A673 (cell line): Measurements from ENCODE around the gene PLXNA3.

Experiments used
- EZH2 ChIP-seq: fragments of 200-600 bp; sonication (generic); IDR thresholded peaks from 2 replicates; pipeline ENCODE4 v1.6.1; 2017; ENCODE audit warnings: borderline replicate concordance, low read depth, mild to moderate bottlenecking, mixed read lengths, antibody characterized with exemption, low read length; ENCODE audit not compliant: poor library complexity, severe bottlenecking
- TF ChIP-seq, protein P1 (sequence below): fragments of 300-800, 200-600 bp; sonication (generic); conservative IDR thresholded peaks from 2 replicates; pipeline ENCODE4 v1.5.1; 2017; ENCODE audit warnings: low read depth, mild to moderate bottlenecking, antibody characterized with exemption, low read length, moderate library complexity, mixed read lengths

GRCh38 chrX:154436374-154436982 lies 21.6 kb upstream of the PLXNA3 start:
- TF ChIP-seq, protein P1, sequence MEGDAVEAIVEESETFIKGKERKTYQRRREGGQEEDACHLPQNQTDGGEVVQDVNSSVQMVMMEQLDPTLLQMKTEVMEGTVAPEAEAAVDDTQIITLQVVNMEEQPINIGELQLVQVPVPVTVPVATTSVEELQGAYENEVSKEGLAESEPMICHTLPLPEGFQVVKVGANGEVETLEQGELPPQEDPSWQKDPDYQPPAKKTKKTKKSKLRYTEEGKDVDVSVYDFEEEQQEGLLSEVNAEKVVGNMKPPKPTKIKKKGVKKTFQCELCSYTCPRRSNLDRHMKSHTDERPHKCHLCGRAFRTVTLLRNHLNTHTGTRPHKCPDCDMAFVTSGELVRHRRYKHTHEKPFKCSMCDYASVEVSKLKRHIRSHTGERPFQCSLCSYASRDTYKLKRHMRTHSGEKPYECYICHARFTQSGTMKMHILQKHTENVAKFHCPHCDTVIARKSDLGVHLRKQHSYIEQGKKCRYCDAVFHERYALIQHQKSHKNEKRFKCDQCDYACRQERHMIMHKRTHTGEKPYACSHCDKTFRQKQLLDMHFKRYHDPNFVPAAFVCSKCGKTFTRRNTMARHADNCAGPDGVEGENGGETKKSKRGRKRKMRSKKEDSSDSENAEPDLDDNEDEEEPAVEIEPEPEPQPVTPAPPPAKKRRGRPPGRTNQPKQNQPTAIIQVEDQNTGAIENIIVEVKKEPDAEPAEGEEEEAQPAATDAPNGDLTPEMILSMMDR: no peak
- no peak for TF ChIP-seq EZH2
